Measurements from ENCODE around the gene AGAP1. TPM values are rescaled to one million over a fixed set of nuclear protein-coding genes. Genes with fewer than 3 reads are reported as not detected.

The AGAP1 gene
- polyA plus RNA-seq, 10 donors, result 24.0 to 34.1 (median 27.4) TPM

GRCh38 chr2:235842941-235843340, 349.1 kb downstream of the AGAP1 start:
- DNase-seq, result no peak

GRCh38 chr2:235843591-235844395, 349.9 kb downstream of the AGAP1 start:
- no peak for DNase-seq

- no peak for DNase-seq
Measured at GRCh38 chr2:235844561-235844960, 350.7 kb downstream of the AGAP1 start.

GRCh38 chr2:235845245-235845644, 351.4 kb downstream of the AGAP1 start:
- DNase-seq, result no peak

DNA sequence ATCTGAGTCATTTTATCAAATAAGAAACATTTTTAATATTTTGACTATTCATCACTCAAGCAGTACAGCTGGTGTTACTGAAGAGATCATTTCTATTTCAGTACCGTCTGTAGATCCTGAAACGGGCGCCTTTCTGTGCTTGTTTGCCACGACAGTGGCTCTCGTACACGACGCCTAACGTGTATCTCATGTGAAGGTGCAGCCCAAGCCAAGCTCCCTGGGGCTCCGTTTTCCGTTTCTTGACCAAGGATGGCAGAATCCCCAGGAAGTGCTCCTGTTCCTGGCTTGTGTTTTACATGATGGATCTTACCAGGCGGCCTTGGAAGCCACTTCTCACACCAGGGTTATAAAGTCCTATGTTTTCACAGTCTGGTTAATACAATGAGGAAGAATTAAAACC, 353.7 kb downstream of the AGAP1 start:
- DNase-seq, result no peak

DNA sequence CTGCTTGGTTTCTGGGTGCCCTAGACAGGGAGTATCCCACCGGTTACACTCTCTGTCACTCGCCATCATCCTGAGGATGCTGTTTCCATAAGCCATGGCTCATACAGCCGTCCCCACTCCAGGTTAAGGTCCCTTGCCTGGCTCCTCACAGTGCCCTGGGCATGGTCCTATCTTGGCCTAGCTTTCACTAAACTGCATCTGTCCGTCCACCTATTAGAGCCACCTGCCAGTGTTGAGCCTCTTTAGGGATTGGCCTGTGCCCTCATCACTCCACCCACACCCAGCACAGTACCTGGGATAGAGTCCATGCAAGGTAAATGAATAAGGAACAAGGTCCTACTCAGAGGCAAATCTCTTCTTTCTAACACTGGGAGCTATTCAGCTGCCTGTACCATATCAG, 354.2 kb downstream of the AGAP1 start:
- no peak for DNase-seq

DNA sequence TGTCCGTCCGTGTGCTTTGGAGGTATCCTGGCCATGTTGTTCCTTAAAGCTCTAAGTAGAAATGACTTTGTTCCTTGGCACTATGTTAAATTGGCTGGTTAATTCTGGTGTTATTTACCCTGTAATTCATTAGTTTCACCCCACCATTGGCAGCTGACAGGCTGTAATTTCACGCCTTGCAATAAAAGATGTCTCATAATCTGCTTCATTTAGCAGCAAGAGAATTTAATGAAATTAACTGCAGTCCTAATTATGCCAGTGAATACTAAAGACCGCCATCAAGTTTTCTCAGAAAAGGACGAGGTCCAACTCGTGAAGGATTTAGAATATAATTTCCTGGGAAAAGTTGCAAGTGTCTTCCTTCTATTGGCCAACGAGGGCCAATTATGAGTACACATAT, 355.1 kb downstream of the AGAP1 start:
- DNase-seq, result no peak

DNA sequence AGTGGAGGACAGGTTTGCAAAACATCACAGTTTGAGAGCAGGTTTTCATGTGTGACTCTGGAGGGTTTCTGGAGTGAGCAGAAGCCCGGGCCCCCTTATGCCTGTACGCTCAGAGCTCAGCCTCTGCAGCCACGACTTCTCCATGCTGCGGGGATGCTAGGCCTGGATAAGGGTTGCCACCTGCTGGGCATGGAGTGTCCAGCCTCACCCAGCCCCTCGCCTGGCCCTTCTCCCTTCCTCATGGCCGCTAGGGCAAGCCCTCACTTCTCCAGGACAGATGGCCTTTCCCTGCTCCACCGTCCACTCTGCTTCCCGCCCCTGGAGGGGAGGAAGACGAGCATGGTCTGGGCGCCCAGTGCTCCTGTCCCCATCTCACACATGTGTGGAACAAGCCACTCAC, 355.6 kb downstream of the AGAP1 start:
- DNase-seq, result no peak

DNA sequence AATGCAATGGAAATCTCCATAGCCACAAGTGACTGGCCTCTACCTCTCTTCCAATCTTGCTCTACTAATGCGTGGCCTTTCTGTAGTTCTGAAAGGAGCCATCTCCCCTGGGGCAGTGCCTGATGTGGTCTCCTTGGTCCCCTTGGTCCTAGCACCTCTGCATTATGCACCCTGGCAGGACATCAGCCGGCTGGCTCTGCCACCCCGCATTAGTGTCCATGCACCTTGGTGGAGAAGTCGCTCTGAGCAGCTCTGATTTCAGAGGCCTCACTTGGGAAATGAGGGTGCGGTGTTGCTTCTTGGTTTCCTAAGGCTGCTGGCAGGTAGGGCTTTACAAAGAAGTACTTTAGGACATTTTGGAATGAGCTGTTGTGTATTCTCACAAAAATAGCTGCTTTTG, 356.4 kb downstream of the AGAP1 start:
- no peak for DNase-seq

DNA sequence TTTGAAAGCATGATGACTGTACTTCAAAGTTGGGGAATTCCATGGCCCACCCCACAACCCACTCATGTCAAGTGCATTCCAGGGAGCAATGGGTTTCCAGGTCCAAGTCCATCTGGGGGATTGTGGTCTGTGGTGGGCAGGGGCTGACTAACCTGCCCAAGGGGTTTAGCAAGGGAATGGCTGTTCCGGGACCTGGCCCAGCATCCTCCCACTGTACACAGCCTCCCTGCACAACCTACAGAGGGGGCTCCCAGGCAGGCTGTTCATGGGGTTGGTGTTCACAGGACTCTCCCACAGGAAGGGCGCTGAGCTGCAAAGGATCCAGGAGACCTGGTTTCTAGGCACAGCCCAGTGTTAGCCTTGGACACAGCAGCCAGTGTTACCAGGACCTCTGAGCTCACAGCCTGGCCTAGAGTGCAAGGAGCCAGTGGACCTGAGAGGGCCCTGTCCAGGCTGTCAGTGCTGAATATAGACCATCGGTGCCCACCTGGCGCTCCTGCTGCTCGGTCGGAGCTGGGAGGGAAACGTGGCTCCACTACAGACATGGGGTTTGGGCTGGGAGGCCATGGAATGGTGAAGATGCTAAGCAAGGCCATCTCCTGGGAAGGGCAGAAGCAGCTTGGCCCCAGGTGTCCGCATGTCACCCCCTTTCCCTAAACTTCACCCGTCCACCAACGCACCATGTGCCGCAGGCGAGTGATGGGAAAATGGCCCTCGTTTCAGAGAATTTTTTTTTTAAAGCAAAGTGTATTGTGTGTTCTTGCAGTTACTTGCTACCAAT, 357.1 kb downstream of the AGAP1 start:
- DNase-seq, result no peak

- DNase-seq, result no peak
Measured at GRCh38 chr2:235851828-235852525, 358.1 kb downstream of the AGAP1 start.

GRCh38 chr2:235852526-235852920, 358.7 kb downstream of the AGAP1 start:
- DNase-seq, result no peak

- no peak for DNase-seq
Measured at GRCh38 chr2:235854276-235854675, 360.4 kb downstream of the AGAP1 start.

DNA sequence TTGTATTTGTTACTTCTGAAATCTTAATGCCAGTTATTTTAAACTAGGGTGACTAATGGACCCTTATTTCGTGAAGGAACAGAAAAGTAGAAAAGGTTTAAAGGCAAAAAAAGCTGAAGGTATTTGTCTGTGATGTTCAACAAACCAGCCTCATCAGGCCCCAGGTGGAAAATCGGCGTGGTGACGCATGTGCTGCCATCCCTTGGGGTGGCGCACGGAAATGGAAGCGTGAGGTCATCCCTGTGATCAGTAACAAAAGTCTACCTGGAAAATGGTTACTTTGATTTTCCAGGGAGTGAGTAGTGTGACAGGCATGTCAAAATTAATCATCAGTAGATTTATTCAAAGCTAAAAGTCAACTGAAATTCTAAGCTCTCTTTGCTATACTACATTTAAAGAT, 361.2 kb downstream of the AGAP1 start:
- DNase-seq, result no peak

GRCh38 chr2:235856151-235856854, 362.5 kb downstream of the AGAP1 start:
- no peak for DNase-seq

DNA sequence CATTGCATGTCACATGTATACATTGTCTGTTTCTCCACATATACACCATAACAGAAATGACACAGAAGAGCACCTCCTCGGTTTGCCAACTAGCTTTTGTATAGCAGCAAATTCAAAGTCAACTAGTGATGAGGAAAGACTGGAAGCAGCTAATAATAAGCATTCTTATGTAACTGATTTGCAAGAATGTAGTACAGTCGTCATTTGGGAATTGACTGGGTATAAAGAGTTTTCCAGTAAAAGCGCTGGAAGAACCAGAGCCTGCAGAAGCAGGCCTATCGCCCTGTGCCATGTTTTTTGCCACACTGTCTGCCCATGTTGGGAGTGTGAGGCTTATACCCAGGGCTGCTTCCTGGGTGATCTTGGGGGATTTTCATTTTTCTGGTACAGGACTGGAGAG, 363.8 kb downstream of the AGAP1 start:
- no peak for DNase-seq

- DNase-seq, result no peak
Measured at GRCh38 chr2:235858881-235859280, 365.0 kb downstream of the AGAP1 start.

GRCh38 chr2:235859651-235860050, 365.8 kb downstream of the AGAP1 start:
- DNase-seq, result peak in 1 of 3 donors; percentile 32

GRCh38 chr2:235860111-235860510, 366.3 kb downstream of the AGAP1 start:
- DNase-seq, result peak in 1 of 3 donors; percentile 17

DNA sequence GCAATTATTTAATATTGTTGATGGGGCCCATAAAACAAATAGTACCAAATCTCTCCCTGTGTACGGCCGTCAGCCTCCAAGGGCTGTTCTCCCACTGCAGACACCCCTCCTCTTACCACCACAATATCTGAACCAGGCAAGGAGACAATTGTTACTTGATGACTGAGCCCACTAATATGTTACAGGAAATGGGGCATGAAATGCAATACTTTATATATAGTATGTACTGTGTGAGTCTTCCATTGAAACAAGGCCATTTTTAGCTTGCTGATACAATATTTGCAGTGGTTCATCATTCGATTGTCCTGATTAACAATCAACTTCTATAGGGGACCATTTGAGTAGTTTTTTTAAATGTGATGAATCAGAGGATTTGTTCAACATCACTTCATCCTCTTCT, 367.0 kb downstream of the AGAP1 start:
- DNase-seq, result peak in 1 of 3 donors; percentile 21

- DNase-seq, result no peak
Measured at GRCh38 chr2:235861383-235861782, 367.5 kb downstream of the AGAP1 start.

- DNase-seq, result no peak
Measured at GRCh38 chr2:235863414-235863813, 369.6 kb downstream of the AGAP1 start.

All from muscle of back (tissue), 11 donors.